Measurements from ENCODE around the gene NOVA2. TPM values are rescaled to one million over a fixed set of nuclear protein-coding genes. Genes with fewer than 3 reads are reported as not detected.

NOVA2 gene
- total and polyA plus RNA-seq, 9 of the 15 experiments (the other 6 are each of a cell fraction or from before 2014, with no cell fraction given): not detected

DNA sequence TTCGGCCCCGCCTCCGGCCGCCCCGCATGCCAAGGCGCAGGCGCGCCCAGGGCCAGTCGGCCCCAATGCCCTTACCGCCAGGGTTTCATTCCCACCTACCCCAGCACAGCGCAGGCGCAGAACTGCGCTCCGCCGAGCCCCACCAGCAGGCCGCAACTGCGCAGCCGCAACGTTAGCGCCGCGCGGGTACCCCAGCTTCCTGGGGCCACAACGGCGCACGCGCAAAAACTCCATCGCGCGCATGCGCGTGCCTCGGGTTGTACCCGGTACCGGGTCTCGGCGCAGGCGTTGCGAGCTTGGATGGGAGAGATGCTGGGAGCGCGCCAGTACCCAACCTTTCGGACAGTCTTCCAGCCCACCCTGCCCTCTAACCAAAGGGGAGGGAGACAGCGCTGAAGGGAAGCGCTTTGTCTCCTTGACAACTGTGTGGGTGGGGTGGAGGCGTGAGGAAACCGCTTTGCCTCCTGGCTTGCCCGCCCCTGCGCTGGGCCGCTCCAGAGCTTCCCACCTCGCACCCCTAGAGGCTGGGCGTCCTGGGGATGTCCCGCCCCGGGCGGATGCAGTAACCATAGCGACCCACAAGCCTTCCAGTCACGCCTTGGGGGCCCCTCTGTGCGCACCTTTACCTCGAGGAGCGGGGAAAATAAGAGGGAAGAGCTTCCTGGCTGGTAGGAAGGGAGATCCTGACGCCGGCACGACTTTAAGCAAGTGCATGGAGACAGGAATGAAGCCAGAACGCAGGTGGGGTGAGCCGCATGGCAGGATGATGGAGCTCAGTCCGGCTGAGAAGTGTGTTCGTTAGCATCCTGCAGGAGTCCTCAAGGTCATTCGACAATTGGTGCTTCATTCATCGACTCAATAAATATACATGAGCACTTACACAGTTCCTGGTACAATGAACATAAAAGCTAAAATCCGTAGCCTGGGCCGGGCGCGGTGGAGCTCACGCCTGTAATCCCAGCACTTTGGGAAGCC is 70.7 kb downstream of the NOVA2 start (continued):
- TF ChIP-seq, protein P1, sequence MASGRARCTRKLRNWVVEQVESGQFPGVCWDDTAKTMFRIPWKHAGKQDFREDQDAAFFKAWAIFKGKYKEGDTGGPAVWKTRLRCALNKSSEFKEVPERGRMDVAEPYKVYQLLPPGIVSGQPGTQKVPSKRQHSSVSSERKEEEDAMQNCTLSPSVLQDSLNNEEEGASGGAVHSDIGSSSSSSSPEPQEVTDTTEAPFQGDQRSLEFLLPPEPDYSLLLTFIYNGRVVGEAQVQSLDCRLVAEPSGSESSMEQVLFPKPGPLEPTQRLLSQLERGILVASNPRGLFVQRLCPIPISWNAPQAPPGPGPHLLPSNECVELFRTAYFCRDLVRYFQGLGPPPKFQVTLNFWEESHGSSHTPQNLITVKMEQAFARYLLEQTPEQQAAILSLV (tag; IDR thresholded peaks at IDR 0.05): no peak
- TF ChIP-seq PTTG1 (tag; IDR thresholded peaks at IDR 0.05; ENCODE audit: low read depth) (no peak), BHLHE40 (IDR thresholded peaks at IDR 0.05; ENCODE audit: low read length) (no peak), NCOA1 (IDR thresholded peaks at IDR 0.05; ENCODE audit: low read depth) (no peak), WHSC1 (IDR thresholded peaks at IDR 0.05; ENCODE audit: low read length) (no peak), JUNB (CRISPR knock-in tag; conservative IDR thresholded peaks at IDR 0.05) (0 out of 2 replicates have a peak, but pooled peaks have one; percentile 10), TBP (optimal IDR thresholded peaks at IDR 0.05; ENCODE audit: low read depth, low read length) (peak; percentile 63), RAD51 (IDR thresholded peaks at IDR 0.05; ENCODE audit: borderline replicate concordance, low read depth) (no peak), ZNF311 (CRISPR knock-in tag; IDR thresholded peaks at IDR 0.05) (no peak), NR2F6 (CRISPR knock-in tag; IDR thresholded peaks at IDR 0.05) (no peak), XRCC5 (IDR thresholded peaks at IDR 0.05; ENCODE audit: low read depth, low read length) (no peak; the same call in 1 of the 2 replicates), HDAC2 (IDR thresholded peaks at IDR 0.05) (peak; percentile 97)
- TF ChIP-seq, protein P2, sequence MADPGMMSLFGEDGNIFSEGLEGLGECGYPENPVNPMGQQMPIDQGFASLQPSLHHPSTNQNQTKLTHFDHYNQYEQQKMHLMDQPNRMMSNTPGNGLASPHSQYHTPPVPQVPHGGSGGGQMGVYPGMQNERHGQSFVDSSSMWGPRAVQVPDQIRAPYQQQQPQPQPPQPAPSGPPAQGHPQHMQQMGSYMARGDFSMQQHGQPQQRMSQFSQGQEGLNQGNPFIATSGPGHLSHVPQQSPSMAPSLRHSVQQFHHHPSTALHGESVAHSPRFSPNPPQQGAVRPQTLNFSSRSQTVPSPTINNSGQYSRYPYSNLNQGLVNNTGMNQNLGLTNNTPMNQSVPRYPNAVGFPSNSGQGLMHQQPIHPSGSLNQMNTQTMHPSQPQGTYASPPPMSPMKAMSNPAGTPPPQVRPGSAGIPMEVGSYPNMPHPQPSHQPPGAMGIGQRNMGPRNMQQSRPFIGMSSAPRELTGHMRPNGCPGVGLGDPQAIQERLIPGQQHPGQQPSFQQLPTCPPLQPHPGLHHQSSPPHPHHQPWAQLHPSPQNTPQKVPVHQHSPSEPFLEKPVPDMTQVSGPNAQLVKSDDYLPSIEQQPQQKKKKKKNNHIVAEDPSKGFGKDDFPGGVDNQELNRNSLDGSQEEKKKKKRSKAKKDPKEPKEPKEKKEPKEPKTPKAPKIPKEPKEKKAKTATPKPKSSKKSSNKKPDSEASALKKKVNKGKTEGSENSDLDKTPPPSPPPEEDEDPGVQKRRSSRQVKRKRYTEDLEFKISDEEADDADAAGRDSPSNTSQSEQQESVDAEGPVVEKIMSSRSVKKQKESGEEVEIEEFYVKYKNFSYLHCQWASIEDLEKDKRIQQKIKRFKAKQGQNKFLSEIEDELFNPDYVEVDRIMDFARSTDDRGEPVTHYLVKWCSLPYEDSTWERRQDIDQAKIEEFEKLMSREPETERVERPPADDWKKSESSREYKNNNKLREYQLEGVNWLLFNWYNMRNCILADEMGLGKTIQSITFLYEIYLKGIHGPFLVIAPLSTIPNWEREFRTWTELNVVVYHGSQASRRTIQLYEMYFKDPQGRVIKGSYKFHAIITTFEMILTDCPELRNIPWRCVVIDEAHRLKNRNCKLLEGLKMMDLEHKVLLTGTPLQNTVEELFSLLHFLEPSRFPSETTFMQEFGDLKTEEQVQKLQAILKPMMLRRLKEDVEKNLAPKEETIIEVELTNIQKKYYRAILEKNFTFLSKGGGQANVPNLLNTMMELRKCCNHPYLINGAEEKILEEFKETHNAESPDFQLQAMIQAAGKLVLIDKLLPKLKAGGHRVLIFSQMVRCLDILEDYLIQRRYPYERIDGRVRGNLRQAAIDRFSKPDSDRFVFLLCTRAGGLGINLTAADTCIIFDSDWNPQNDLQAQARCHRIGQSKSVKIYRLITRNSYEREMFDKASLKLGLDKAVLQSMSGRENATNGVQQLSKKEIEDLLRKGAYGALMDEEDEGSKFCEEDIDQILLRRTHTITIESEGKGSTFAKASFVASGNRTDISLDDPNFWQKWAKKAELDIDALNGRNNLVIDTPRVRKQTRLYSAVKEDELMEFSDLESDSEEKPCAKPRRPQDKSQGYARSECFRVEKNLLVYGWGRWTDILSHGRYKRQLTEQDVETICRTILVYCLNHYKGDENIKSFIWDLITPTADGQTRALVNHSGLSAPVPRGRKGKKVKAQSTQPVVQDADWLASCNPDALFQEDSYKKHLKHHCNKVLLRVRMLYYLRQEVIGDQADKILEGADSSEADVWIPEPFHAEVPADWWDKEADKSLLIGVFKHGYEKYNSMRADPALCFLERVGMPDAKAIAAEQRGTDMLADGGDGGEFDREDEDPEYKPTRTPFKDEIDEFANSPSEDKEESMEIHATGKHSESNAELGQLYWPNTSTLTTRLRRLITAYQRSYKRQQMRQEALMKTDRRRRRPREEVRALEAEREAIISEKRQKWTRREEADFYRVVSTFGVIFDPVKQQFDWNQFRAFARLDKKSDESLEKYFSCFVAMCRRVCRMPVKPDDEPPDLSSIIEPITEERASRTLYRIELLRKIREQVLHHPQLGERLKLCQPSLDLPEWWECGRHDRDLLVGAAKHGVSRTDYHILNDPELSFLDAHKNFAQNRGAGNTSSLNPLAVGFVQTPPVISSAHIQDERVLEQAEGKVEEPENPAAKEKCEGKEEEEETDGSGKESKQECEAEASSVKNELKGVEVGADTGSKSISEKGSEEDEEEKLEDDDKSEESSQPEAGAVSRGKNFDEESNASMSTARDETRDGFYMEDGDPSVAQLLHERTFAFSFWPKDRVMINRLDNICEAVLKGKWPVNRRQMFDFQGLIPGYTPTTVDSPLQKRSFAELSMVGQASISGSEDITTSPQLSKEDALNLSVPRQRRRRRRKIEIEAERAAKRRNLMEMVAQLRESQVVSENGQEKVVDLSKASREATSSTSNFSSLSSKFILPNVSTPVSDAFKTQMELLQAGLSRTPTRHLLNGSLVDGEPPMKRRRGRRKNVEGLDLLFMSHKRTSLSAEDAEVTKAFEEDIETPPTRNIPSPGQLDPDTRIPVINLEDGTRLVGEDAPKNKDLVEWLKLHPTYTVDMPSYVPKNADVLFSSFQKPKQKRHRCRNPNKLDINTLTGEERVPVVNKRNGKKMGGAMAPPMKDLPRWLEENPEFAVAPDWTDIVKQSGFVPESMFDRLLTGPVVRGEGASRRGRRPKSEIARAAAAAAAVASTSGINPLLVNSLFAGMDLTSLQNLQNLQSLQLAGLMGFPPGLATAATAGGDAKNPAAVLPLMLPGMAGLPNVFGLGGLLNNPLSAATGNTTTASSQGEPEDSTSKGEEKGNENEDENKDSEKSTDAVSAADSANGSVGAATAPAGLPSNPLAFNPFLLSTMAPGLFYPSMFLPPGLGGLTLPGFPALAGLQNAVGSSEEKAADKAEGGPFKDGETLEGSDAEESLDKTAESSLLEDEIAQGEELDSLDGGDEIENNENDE (IDR thresholded peaks at IDR 0.05; ENCODE audit: low read depth, low read length): no peak
- TF ChIP-seq, protein P3, sequence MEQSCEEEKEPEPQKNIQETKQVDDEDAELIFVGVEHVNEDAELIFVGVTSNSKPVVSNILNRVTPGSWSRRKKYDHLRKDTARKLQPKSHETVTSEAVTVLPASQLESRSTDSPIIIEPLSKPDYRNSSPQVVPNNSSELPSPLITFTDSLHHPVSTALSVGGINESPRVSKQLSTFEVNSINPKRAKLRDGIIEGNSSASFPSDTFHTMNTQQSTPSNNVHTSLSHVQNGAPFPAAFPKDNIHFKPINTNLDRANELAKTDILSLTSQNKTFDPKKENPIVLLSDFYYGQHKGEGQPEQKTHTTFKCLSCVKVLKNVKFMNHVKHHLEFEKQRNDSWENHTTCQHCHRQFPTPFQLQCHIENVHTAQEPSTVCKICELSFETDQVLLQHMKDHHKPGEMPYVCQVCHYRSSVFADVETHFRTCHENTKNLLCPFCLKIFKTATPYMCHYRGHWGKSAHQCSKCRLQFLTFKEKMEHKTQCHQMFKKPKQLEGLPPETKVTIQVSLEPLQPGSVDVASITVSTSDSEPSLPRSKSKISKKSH (CRISPR knock-in tag; IDR thresholded peaks at IDR 0.05): no peak
